GM19395 (cell line): ENCODE measurements around the gene C1QTNF6.

Experiments used
- ATAC-seq: cut with Tn5 transposase; IDR thresholded peaks from one replicate; pipeline ENCODE4 v1.9.1; 2021; ENCODE audit warnings: mild to moderate bottlenecking, moderate library complexity; ENCODE audit not compliant: unreplicated experiment

Gene C1QTNF6

DNA sequence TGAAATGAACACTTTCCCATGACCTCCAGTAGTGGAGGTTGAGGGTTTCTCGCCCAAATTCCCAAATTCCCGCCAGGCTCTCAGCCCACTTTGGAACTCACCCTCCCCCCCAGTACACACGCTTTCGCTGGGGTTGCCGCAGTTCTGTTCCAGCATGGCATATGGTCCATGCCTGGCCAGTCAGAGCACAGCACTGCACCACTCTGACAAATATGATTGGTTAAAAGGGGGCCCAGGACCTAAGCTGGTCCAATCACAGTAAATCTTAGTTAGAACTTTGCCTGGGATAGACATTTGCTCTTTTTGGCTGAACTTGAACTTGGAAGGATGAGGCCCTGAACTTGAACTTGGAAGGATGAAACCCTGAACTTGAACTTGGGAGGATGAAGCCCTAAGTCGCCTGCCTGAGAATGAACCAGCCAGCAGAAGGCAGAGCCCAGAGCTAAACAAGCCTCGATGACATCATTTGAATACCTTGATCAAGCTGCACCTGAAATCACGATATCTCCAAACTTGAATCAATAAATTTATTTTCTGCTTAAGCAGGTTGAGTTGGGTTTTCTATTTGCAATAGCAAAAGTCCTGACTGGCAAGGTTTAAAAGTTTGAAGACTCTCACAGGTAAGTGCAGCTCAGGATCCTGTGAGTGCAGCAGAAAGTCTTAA is 36.8 kb upstream of the C1QTNF6 start:
- ATAC-seq: no peak

DNA sequence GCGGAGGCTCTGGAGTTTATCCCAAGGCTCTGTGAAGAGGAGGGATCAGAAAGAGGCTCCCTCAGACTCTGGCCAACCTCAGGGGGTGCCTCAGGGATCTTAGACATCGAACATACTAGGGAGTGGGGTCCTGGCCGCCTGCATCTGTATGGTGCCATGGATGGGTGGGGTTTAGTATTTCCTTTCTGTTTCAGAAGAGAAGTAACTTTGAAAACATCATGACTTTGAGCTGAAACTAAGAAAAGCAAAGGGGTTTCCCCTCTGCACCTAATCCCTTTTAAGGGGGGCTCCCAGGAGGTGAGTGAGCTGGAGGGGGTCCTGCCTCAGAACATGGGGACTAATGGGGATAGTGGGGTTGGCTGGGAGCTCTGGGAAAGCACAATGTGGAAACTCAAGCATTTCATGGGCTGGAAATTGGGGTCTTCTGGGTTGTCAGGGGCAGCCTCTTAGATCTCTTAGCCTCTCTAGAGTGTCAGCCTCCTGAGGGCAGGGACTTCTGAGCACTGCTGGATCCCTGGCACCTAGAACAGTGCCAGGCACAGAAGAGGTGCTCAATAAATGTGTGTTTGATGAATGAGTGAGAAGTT is 36.0 kb upstream of the C1QTNF6 start:
- no peak for ATAC-seq

DNA sequence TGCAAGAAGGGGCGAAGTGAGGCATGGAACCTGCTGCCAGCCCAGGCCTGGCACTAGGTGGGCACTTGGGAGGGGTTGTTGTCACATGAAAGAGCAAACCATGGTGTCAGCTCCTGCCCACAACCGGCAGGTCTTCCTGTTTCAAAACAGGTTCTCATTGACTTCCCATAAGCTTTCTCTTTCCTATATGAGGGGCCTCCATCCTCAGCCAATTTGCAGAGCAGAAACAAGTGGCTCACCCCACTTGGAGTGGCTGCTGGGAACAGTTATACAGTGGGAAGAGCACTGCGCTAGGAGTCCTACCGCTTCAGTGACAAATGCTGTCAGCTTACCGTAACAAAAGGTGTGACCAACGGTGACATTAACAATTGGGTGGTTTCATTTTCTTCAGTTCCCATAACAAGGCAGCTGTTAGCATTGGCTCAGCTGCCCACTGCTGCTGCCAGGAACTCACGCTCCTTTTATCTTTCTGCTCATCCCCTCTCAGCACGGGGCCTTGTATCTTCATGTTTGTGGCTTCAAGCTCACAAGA is 34.5 kb upstream of the C1QTNF6 start:
- ATAC-seq: no peak

DNA sequence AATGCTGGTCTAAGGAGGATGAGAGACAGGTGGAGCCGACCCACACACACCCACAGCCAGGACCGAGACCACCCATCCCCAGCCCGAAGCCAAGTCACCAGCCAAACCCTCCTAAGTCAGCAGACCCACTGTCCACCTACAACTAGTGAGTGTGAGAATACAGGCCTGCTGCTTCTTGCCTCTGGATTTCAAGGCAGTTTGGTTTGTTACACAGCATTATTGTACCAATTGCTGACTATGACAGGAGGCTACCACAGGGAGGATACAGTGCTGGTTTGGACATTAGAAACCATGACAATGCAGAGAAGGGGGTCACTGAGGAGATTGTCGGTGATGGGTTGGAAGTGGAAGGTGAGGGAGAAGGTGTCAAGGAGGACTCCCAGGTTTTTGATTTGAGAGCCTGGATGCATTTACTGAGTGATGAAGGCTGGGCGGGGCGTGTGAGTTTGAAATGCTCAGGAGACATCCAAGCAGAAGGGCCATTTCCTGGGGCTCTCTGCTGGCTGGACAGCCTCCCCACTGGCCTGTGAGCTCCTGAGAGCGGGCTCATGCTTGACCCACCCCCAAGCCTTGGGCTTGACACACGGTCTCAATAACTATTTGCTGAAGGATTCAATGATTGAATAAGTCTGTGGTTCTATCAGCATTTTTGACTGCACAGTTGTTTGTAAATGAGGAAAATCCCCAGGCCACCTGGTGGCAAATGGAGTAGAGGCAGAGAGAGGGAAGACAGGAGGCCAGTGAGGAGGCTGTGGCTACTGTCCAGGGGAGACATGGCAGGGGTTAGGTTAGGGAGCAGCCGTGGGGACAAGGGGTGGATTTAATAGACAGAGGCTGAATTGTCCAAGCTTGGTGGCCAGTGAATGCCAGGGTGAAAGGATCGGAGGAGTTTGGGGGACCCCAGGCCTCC is 33.6 kb upstream of the C1QTNF6 start:
- no peak for ATAC-seq

DNA sequence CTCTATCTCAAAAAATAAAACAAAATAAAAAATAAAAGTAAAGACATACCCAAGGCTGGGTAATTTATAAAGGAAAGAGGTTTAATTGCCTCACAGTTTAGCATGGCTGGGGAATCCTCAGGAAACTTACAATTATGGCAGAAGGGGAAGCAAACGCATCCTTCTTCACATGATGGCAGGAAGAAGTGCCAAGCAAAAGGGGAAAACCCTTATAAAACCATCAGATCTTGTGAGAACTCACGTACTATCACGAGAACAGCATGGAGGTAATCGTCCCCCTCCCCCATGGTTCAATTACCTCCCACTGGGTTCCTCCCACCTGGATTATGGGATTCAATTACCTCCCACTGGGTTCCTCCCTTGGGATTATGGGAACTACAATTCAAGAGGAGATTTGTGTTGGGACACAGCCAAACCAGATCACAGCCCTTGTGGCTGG is 32.5 kb upstream of the C1QTNF6 start:
- no peak for ATAC-seq

DNA sequence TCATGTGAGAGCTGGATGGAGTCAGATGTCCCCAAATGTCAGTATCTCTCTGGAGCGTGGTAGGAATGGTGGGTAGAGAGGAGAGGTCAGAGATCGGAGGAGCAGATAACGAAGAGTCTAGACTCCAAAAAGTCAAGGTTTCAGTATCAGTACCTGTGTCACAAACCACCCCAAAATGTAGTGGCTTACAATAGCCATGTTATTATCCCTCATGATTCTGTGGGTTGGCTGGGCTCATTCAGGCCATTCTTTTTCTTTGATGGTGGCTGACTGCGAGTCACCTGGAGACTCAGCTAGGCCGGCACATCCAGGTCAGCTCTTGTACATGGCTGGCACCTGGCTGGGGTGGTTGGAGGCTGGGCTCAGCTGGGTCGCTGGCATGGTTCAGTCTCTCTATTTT is 31.5 kb upstream of the C1QTNF6 start:
- ATAC-seq: peak; percentile 2

DNA sequence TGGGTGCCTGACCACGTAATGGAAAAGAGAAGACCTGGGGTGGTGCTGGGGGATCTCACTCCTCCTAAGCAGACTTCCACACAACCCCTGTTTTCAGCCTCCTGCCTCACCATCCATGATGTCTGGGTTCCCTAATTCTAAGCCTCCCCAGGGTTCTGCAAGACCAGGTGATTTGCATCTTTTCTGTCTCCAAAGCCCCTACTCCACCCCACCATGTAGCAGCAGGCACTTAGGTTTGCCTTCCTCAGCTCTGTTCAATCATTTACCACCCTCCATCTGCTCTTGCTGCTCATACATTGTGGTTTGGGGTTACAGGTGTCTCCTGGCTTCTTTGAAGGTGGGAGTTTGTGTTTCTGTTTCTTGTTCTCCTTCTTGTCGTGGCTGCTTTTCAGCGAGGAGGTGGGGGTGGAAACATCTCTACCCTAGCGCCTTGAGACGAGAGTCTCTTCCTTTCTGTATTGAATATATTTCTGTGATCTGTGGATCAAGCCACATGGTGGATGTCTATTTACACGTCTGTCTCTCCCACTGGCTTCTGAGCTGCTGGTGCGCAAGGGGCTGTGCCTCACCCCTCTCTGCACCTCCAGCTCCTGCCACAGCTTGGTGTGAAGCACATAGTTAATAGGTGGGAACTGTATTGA is 30.8 kb upstream of the C1QTNF6 start:
- ATAC-seq: peak; percentile 84

DNA sequence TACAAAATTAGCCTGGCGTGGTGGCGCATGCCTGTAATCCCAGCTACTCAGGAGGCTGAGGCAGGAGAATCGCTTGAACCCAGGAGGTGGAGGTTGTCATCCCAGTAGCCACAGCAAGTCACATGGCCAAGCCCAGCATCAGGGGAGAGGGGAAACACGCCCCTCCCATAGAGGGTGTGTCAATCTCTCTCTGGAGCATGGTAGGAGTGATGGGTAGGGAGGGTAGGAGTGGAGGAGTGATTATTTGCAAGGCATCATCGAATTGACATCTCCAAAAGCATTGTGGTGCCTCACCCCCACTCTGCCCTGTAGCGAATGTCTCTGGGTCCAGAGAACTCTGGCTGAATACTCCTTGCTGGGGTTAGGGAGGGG is 30.3 kb upstream of the C1QTNF6 start:
- no peak for ATAC-seq

DNA sequence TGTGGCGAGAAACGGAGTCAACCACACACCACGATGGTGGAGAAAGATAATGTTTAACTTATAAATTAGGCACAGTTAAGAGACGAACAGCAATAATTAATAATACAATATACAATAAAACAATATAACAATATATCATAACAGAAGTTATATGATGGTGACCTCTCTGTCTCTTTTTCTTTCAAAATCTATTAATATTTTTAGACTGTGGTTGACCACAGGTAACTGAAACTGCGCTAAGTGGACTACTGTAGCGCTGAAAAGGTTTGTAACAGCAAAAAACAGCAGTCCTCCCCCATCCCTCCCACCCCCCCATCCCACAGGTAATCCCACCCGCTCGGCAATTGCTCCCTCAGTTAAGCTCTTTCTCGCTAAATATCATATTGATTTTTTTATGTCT is 27.8 kb upstream of the C1QTNF6 start:
- no peak for ATAC-seq

DNA sequence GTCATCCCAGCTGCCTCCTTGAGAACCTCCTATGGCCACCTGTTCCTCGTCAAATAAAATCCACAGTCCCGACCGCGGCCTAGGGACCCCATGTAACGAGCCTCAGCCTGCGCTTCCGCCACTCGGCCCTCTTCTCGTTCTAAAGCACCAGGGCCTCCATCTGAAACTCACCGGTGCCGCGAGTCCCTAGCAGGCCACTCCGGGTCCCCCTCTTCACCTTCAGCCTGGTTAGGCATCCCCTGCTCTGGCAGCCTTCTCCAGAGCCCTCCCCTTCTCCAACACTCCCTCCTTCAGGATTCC is 26.6 kb upstream of the C1QTNF6 start:
- no peak for ATAC-seq

DNA sequence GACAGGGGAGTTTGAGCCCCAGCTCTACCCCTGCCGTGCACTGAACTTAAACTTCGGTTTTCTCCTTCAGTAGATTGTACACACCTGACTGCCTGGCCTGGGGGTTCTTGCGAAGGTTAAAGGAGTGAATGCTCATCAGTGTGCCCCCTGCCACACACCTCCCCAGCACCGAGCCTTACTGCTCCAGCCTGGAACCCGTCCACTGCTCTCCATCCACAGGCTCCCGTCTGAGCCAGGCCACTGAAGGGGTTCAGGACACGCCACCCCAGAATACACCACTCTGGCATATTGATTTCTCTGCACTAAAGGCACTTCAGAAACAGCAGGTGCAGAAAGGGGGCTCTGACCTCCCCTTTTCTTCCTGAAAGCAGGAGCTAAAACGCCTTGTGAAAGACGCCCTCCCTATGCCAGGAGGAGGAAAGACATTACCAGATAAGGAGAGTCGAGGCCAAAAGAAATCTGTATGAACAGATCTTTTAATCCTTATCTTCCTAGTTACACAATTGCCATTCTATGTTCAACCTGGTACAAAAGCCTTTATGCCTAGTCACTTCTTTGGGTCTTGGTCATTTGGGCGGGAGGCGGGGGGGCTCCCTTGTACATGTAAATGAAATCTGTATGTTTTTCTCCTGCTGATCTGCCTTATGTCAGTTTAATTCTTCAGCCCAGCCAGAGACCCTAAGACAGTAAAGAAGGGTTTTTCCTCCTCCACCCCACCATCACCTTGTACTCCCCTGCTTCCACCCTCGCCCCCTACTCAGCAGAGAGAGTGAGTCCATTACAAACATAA is 26.1 kb upstream of the C1QTNF6 start:
- ATAC-seq: no peak

DNA sequence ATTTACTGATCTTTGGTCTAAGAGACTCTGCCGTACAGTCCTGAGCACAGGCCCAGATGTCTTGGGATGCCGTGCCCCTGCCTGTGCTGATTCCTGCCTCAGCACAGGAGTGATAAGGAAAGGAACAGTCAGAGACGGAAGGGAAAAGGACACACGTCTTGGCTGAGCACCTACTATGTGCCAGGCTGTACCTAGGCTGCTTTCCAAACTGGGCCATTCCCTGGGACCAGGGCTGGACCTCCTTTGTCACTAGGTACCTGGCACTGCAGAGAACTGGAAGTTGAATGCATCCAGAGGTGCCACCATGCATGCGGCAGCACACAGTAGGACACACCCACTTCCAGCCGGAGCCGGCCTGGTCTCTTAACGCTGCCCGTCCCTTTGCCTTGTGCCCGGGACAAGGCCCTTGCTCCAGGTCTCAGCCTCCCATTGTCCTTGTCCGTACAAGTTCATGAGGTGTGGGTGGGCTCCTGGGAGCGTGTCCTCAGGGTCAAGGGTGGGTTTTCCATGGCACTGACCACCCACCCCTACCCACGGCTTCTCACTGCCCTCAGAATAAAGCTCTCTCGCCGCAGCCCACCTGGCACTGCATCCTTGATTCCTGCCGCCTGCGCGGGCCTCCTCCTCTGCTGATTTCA is 25.3 kb upstream of the C1QTNF6 start:
- no peak for ATAC-seq

DNA sequence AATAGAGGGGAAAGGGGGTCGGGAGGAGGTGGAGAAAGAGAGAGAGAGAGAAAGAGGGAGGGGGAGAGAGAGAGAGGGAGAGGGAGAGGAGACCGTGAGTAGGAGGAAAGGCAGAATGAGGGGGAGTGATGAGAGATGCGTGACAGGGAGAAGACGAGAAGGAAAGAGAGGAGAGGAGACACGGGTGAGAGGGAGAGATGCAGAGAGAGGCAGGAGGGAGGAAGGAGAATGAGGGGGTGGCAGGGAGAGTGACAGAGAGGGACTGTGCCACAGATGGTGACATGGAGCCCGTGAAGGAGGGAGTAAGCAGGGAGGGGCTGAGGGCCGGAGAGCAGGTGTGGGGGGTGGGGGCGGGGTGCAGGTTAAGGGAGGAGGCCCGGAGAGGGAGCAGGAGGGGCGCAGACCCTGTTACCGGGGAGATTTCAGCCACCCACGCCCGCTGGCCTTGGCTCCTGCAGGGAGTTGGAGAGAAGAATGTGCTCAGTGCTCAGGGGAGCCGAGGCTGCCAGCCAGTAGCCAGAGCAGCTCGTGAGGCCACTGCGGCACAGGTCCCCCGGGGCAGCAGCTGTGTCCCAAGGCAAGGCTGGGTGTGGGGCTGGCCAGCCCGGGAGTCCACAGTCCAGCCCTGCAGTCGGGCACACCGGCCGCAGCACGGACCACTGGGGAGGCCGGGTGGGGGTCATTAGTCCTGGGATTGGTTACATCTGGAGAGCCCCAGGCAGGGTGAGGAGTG is 24.3 kb upstream of the C1QTNF6 start, which contains the start of gene SSTR3:
Gene SSTR3, minus strand, starts transcription at position 304 of the 733 bp plus-strand sequence. CDS start 4,674 bp downstream, outside the sequence.
- no peak for ATAC-seq

DNA sequence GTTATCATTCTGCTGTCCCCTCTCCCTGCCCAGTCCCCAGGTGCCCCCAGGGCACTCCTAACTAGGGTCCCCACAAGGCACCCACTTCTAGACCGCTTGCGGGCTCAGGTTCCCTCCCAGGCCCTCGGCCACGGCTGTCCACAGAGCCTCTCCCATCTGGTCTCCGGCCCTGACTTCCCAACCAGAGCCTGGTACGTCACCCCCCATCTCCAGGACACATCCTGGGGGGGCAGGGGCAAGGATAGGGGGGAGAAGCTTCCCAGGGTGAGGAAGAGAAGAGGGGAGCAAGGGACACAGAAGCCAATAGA is 23.8 kb upstream of the C1QTNF6 start:
- no peak for ATAC-seq

DNA sequence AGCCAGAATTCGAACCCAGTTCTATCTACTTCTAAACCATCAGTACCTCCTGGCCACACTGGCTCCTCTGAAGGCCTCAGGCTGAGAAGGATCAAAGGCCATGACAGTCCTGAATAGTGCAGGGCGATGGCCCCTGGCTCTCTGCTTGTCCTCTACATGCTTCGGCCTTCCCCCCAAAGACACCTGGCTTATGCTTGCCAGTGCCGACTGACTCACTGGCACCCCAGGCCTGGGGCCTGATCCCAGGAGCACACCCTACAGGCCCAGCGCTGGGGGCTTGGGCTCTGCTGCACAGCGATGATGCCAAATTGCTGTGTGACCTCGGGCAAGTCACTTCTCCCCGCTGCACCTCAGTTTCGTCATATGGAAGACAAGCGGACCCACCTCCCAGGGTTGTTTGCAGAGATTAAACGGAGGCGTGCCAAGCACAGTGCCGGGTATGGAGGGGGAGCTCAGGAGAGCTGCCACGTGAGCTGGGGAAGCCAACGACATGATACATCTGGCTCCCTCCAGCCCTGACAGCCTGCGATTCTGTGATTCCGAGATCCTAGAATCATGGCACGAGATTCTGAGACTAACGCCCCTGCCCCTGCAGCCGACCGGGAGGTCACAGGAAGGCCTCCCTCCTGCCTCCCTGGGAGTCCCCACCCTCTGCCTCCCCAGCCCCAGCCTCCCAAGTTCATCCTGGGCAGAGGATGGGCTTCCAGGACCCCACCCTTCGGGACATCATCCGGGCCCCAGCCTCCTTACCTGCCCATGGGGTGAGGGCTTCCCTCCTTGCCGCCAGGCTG is 23.2 kb upstream of the C1QTNF6 start:
- no peak for ATAC-seq

DNA sequence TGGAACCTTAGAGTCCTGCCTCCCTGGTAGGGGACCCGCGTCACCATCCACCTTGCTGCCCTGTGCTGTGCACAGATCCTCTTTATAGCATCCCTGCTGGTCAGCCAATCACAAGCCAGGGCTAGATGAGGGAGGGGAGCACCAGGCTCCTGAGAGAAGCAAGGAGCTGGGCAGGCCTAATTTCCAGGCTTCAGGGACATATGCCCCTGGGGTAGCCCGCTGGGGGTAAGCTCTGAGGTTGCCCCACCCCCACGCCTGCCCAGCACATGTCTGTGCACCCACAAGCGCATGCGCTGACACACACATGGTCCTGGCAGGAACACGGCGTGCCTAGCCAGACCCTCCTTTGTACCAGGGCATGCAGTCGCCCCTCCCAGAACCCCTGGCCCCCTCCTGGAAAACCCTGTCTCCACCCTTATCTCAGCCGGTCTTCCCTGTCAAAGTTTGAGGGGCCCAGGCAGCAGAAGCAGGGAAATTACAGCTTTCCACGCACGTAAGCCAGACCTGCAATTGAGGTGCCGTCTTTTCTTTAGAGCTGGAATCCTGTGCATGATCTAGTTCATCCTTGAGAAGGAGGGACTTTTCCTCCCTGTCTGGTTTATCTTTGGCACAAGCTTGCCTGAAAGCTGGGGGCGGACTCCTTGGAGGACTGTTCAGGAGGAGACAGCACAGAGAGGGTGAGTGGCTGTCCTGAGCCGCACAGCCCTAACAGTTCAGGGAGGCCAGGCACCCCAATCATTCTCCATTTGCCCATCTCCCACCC is 22.2 kb upstream of the C1QTNF6 start:
- ATAC-seq: no peak

DNA sequence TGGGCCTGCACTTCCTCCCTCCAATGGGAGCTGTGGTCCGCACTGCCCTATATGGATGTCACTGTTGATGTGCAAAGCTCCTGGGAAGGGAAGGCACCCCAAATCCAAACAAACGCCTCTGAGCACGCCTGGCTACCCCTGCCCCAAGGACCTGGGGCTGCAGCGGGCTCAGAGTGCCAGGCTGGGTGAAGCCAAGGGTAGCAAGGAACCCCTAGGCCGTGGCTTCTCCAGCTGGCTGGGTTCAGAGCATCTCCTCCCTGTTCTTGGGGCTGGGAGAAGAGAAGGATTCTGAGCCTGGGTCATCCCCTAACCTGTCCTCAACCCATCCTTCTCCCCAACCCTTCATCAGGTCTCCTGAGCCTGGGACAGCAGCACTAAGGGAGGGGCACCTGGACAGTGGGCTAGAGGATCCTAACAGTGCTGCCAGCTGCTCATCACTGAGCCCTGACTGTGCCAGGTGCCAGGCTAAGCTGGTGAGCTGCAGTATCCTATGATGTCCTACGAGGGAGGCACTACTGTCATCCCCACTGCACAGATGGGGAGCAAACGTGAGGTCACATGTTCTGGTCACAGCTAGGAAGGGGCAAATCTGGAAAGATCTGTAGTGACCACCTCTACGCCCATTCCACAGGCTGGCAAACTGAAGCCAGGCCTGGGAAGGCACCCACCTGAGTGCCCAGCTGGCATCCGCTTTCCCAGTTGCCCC is 21.2 kb upstream of the C1QTNF6 start:
- ATAC-seq: no peak
